Caco-2 (cell line): Measurements from ENCODE around the gene GAA. TPM values are rescaled to one million over a fixed set of nuclear protein-coding genes. Genes with fewer than 3 reads are reported as not detected.

Experiments
- BruUV-seq: library from RNA; stranded (reverse); fragments of 400-500 nt; replicated peaks from 2 replicates; lab custom pipeline; 2021; lab: Mats Ljungman, UMichigan
- CTCF ChIA-PET: fragments of 300-600 bp; sonication (Branson Sonifier 250); formaldehyde crosslinking; loops from one replicate; lab custom pipeline; 2022; ENCODE audit warnings: antibody characterized with exemption; lab: Charles Lee
- POLR2A ChIA-PET: fragments of 300-600 bp; sonication (Branson Sonifier 250); formaldehyde crosslinking; loops from one replicate; lab custom pipeline; 2022; ENCODE audit warnings: antibody characterized with exemption; lab: Charles Lee
- DNase-seq, 2 experiments: peaks; one replicate each; pipeline versions ENCODE4 v3.0.0 to v3.0.0-alpha.2; 2020 to 2022
- H3K27me3 ChIP-seq: replicated peaks from 2 replicates; pipeline ENCODE4 v1.6.0; 2011; ENCODE audit warnings: low read length; ENCODE audit not compliant: control insufficient read depth, insufficient read depth
- H3K36me3 ChIP-seq: 2 replicates; pipeline ENCODE4 v1.5.1; 2011; ENCODE audit warnings: low read length; ENCODE audit not compliant: control insufficient read depth, insufficient read depth
- H3K4me1 ChIP-seq: fragments of 250-450 bp; sonication (Bioruptor Pico); 2 replicates; pipeline ENCODE4 v1.5.1; 2020; ENCODE audit warnings: mild to moderate bottlenecking
- H3K4me3 ChIP-seq: 2 replicates; pipeline ENCODE4 v1.5.1; 2011; ENCODE audit warnings: low read depth, mild to moderate bottlenecking, control low read depth, low read length
- H3K9me3 ChIP-seq: fragments of 250-450 bp; sonication (Bioruptor Pico); 2 replicates; pipeline ENCODE4 v1.5.1; 2020; ENCODE audit warnings: mild to moderate bottlenecking, moderate library complexity
- H3K27ac Mint-ChIP-seq: one replicate; pipeline ENCODE4 v1.8.0; 2022; ENCODE audit warnings: mixed read lengths; ENCODE audit not compliant: unreplicated experiment
- H3K27me3 Mint-ChIP-seq: one replicate; pipeline ENCODE4 v1.8.0; 2022; ENCODE audit warnings: mixed read lengths; ENCODE audit not compliant: insufficient read depth, unreplicated experiment
- H3K36me3 Mint-ChIP-seq: one replicate; pipeline ENCODE4 v1.8.0; 2022; ENCODE audit warnings: mild to moderate bottlenecking, mixed read lengths; ENCODE audit not compliant: insufficient read depth, unreplicated experiment
- H3K4me1 Mint-ChIP-seq: one replicate; pipeline ENCODE4 v1.8.0; 2022; ENCODE audit warnings: low read depth, mixed read lengths; ENCODE audit not compliant: unreplicated experiment
- H3K4me3 Mint-ChIP-seq: one replicate; pipeline ENCODE4 v1.8.0; 2022; ENCODE audit warnings: mild to moderate bottlenecking, moderate library complexity, mixed read lengths; ENCODE audit not compliant: unreplicated experiment
- H3K9me3 Mint-ChIP-seq: one replicate; pipeline ENCODE4 v1.8.0; 2022; ENCODE audit warnings: mixed read lengths; ENCODE audit not compliant: unreplicated experiment
- CTCF ChIP-seq, 2 experiments: fragments of 200-600 bp in 1 of 2; IDR thresholded peaks; 1 replicate in 1 of 2; 2 replicates in 1 of 2; pipeline versions ENCODE4 v1.5.1 to v1.8.0; 2011 to 2022; ENCODE audit warnings: antibody characterized with exemption in 1 of 2, control low read depth in 1 of 2, inconsistent platforms in 1 of 2, low read depth in 1 of 2, low read length in 1 of 2, mild to moderate bottlenecking in 1 of 2, moderate library complexity in 1 of 2; ENCODE audit not compliant: insufficient read depth in 1 of 2, severe bottlenecking in 1 of 2, unreplicated experiment in 1 of 2
- intact Hi-C: fragments of 100-400 bp; cut with micrococcal nuclease; formaldehyde crosslinking; loops from one replicate; pipeline ENCODE4 v1.10.0; 2022; ENCODE audit not compliant: unreplicated experiment
- total RNA-seq: library from RNA; stranded (reverse); gene quantifications from 2 replicates; pipeline ENCODE4 v1.2.3, GENCODE V29; 2022

The GAA gene
- total RNA-seq, 1 experiment from 2014 or later = 42.4 TPM

- POLR2A ChIA-PET = no interaction called here
- TF ChIP-seq CTCF (IDR thresholded peaks at IDR 0.05; ENCODE audit: insufficient read depth in 1 of 2, low read depth in 1 of 2, low read length in 1 of 2, severe bottlenecking in 1 of 2, unreplicated experiment in 1 of 2) = no peak
- Mint-ChIP-seq H3K4me3 (no peak overlapping the region), H3K4me1 (peaks cover 6% of the 10 kb centered on the region), H3K9me3 (peaks cover 7% of the 10 kb centered on the region), H3K27me3 (no peaks in the 10 kb centered on the region), H3K36me3 (no peaks in the 10 kb centered on the region), H3K27ac (no peak overlapping the region)
- DNase-seq = no peak
- Histone ChIP-seq H3K4me1 (no peaks in the 10 kb centered on the region), H3K36me3 (no peaks in the 10 kb centered on the region), H3K4me3 (no peak overlapping the region), H3K9me3 (0 out of 2 replicates have a peak, but pooled peaks cover 3% of the 10 kb centered on the region), H3K27me3 (no peaks in the 10 kb centered on the region)
- no TSS peak for BruUV-seq
- CTCF ChIA-PET = no interaction called here
- intact Hi-C loops = no loop called here
These were observed 62.8 kb downstream of the GAA start for GRCh38 chr17:80164185-80164584.

- Mint-ChIP-seq H3K9me3 (peaks cover 10% of the 10 kb centered on the region), H3K27me3 (no peaks in the 10 kb centered on the region), H3K27ac (no peak overlapping the region), H3K4me1 (peaks cover 26% of the 10 kb centered on the region), H3K4me3 (no peak overlapping the region), H3K36me3 (no peaks in the 10 kb centered on the region)
- peak; percentile 48 to 55 for DNase-seq
- POLR2A ChIA-PET = interaction anchor here (0.6 to 0.7 kb wide), 3 partner anchors 24 to 288 kb away, joined by 4 to 5 read pairs (median 5); no protein-coding TSS in a partner anchor
- H3K4me1 ChIP-seq = peaks cover 12% of the 10 kb centered on the region
- CTCF ChIA-PET = no interaction called here
- no peak for TF ChIP-seq CTCF (IDR thresholded peaks at IDR 0.05; ENCODE audit: insufficient read depth in 1 of 2, low read depth in 1 of 2, low read length in 1 of 2, severe bottlenecking in 1 of 2, unreplicated experiment in 1 of 2)
- intact Hi-C loops = no loop called here
- no peak overlapping the region for H3K4me3 ChIP-seq
- no TSS peak for BruUV-seq
- H3K27me3 ChIP-seq = no peaks in the 10 kb centered on the region
- H3K36me3 ChIP-seq = no peaks in the 10 kb centered on the region
- H3K9me3 ChIP-seq = 0 out of 2 replicates have a peak, but pooled peaks cover 3% of the 10 kb centered on the region
These were observed 65.1 kb downstream of the GAA start for GRCh38 chr17:80166446-80166845.

GRCh38 chr17:80168371-80168770 is 67.0 kb downstream of the GAA start:
- no peak overlapping the region for H3K4me3 ChIP-seq
- Mint-ChIP-seq H3K27me3 (no peaks in the 10 kb centered on the region), H3K27ac (no peak overlapping the region), H3K9me3 (peaks cover 10% of the 10 kb centered on the region), H3K36me3 (no peaks in the 10 kb centered on the region), H3K4me3 (no peak overlapping the region), H3K4me1 (peaks cover 26% of the 10 kb centered on the region)
- CTCF ChIA-PET = no interaction called here
- intact Hi-C loops = no loop called here
- no peaks in the 10 kb centered on the region for H3K27me3 ChIP-seq
- no peaks in the 10 kb centered on the region for H3K36me3 ChIP-seq
- POLR2A ChIA-PET = no interaction called here
- H3K4me1 ChIP-seq = peaks cover 12% of the 10 kb centered on the region
- no peak for TF ChIP-seq CTCF (IDR thresholded peaks at IDR 0.05; ENCODE audit: insufficient read depth in 1 of 2, low read depth in 1 of 2, low read length in 1 of 2, severe bottlenecking in 1 of 2, unreplicated experiment in 1 of 2)
- no peak for DNase-seq
- no TSS peak for BruUV-seq
- H3K9me3 ChIP-seq = 0 out of 2 replicates have a peak, but pooled peaks cover 3% of the 10 kb centered on the region
